Smooth muscle cell (in vitro differentiated cells): ENCODE results near the gene MYH9. TPM values are rescaled to one million over a fixed set of nuclear protein-coding genes. Genes with fewer than 3 reads are reported as not detected.

Experiments
- DNase-seq: peaks from one replicate; lab custom pipeline; 2025; ENCODE audit not compliant: unreplicated experiment; lab: John Stamatoyannopoulos, UW
- H2AFZ ChIP-seq: fragments of 200-600 bp; sonication (generic); 2 replicates; pipeline ENCODE4 v1.6.0; 2016; ENCODE audit warnings: antibody characterized with exemption, low read depth, mild to moderate bottlenecking
- H3F3A ChIP-seq: fragments of 200-600 bp; sonication (generic); 2 replicates; pipeline ENCODE4 v1.6.0; 2017; ENCODE audit warnings: antibody characterized with exemption, low read depth
- H3K27ac ChIP-seq: fragments of 200-600 bp; sonication (generic); 2 replicates; pipeline ENCODE4 v1.5.1; 2016; ENCODE audit warnings: low read depth, mild to moderate bottlenecking
- H3K27me3 ChIP-seq: fragments of 200-600 bp; sonication (generic); 2 replicates; pipeline ENCODE4 v1.6.1; 2016; ENCODE audit warnings: low read depth, mild to moderate bottlenecking
- H3K36me3 ChIP-seq: fragments of 200-600 bp; sonication (generic); 2 replicates; pipeline ENCODE4 v1.5.1; 2016; ENCODE audit warnings: low read depth
- H3K4me1 ChIP-seq: fragments of 200-600 bp; sonication (generic); 2 replicates; pipeline ENCODE4 v1.5.1; 2016; ENCODE audit warnings: low read depth
- H3K4me2 ChIP-seq: fragments of 200-600 bp; sonication (generic); 2 replicates; pipeline ENCODE4 v1.6.0; 2016; ENCODE audit warnings: mild to moderate bottlenecking
- H3K4me3 ChIP-seq: fragments of 200-600 bp; sonication (generic); 2 replicates; pipeline ENCODE4 v1.5.1; 2016; ENCODE audit warnings: mild to moderate bottlenecking
- H3K79me2 ChIP-seq: fragments of 200-600 bp; sonication (generic); 2 replicates; pipeline ENCODE4 v1.6.0; 2016; ENCODE audit warnings: low read depth, mild to moderate bottlenecking
- H3K9ac ChIP-seq: fragments of 200-600 bp; sonication (generic); 2 replicates; pipeline ENCODE4 v1.6.0; 2016; ENCODE audit warnings: low read depth
- H3K9me3 ChIP-seq: fragments of 200-600 bp; sonication (generic); replicated peaks from 2 replicates; pipeline ENCODE4 v1.5.1; 2016; ENCODE audit warnings: low read depth
- H4K20me1 ChIP-seq: fragments of 200-600 bp; sonication (generic); 2 replicates; pipeline ENCODE4 v1.6.0; 2016; ENCODE audit warnings: low read depth
- CTCF ChIP-seq: fragments of 200-600 bp; sonication (generic); IDR thresholded peaks from 2 replicates; pipeline ENCODE4 v1.5.1; 2017; ENCODE audit warnings: borderline replicate concordance, mild to moderate bottlenecking, antibody characterized with exemption; ENCODE audit not compliant: insufficient read depth, poor library complexity, severe bottlenecking
- WGBS: methylation state at CpG from one replicate; pipeline ENCODE4 v1.1.7; 2016; ENCODE audit warnings: low lambda C conversion rate; 5-methylcytosine and 5-hydroxymethylcytosine counted together
- polyA plus RNA-seq: library from polyadenylated mRNA; unstranded; fragments of >200 nt; fragmentation: Nextera tagmentation; extraction: Ambion mirVana; gene quantifications from 2 replicates; pipeline ENCODE4 v1.2.1, GENCODE V29; 2016
- total RNA-seq: library from RNA; depleted of rRNA; stranded (reverse); fragments of >200 nt; gene quantifications from 2 replicates; pipeline ENCODE4 v1.2.3, GENCODE V29; 2014

MYH9 gene
- total and polyA plus RNA-seq, 2 experiments from 2014 or later, result 350 to 361 TPM

- H2AFZ ChIP-seq, result no peak overlapping the region
- no peak overlapping the region for H3K4me3 ChIP-seq
- no peaks in the 10 kb centered on the region for H3K9me3 ChIP-seq
- peak overlapping the region; percentile 95 for H3K27ac ChIP-seq
- WGBS, result 80% methylated on average over 2 of the region's 2 CpGs
- no peak for DNase-seq
- H3K79me2 ChIP-seq, result peaks cover 99% of the 10 kb centered on the region
- H3K4me2 ChIP-seq, result peak overlapping the region; percentile 57
- H3K9ac ChIP-seq, result no peak overlapping the region
- H3K4me1 ChIP-seq, result peaks cover 89% of the 10 kb centered on the region
- no peaks in the 10 kb centered on the region for H3K36me3 ChIP-seq
- H3K27me3 ChIP-seq, result no peaks in the 10 kb centered on the region
- peaks cover 100% of the 10 kb centered on the region for H4K20me1 ChIP-seq
- no peak for TF ChIP-seq CTCF
- H3F3A ChIP-seq, result peaks cover 62% of the 10 kb centered on the region
Measured at GRCh38 chr22:36362932-36363331, 24.8 kb downstream of the MYH9 start.

GRCh38 chr22:36362075-36362474 lies 25.7 kb downstream of the MYH9 start:
- no peak for DNase-seq
- H3K9ac ChIP-seq, result no peak overlapping the region
- H2AFZ ChIP-seq, result no peak overlapping the region
- H3K9me3 ChIP-seq, result no peaks in the 10 kb centered on the region
- peaks cover 100% of the 10 kb centered on the region for H4K20me1 ChIP-seq
- WGBS, result 74% methylated on average over 4 of the region's 4 CpGs
- no peaks in the 10 kb centered on the region for H3K36me3 ChIP-seq
- peaks cover 86% of the 10 kb centered on the region for H3K4me1 ChIP-seq
- H3F3A ChIP-seq, result peaks cover 61% of the 10 kb centered on the region
- H3K79me2 ChIP-seq, result peaks cover 99% of the 10 kb centered on the region
- TF ChIP-seq CTCF, result no peak
- no peaks in the 10 kb centered on the region for H3K27me3 ChIP-seq
- peak overlapping the region; percentile 95 for H3K27ac ChIP-seq
- H3K4me2 ChIP-seq, result peak overlapping the region; percentile 75
- no peak overlapping the region for H3K4me3 ChIP-seq

- H3K79me2 ChIP-seq, result peaks cover 99% of the 10 kb centered on the region
- WGBS, result 24% methylated on average over 5 of the region's 5 CpGs
Measured at GRCh38 chr22:36360871-36361383, 26.8 kb downstream of the MYH9 start.

More at GRCh38 chr22:36360871-36361383, 26.8 kb downstream of the MYH9 start:
- Histone ChIP-seq H3K9ac (peak overlapping the region; percentile 46), H3K4me1 (peaks cover 83% of the 10 kb centered on the region), H2AFZ (no peak overlapping the region), H4K20me1 (peaks cover 100% of the 10 kb centered on the region), H3F3A (peaks cover 66% of the 10 kb centered on the region), H3K9me3 (no peaks in the 10 kb centered on the region), H3K36me3 (no peaks in the 10 kb centered on the region), H3K4me3 (peak overlapping the region; percentile 12), H3K27me3 (no peaks in the 10 kb centered on the region), H3K27ac (peak overlapping the region; percentile 95), H3K4me2 (peak overlapping the region; percentile 75)
- no peak for DNase-seq
- no peak for TF ChIP-seq CTCF
